GM18951 (cell line): ENCODE data around the gene AIG1.
"Not testable (repeated sequence)": the region's sequence is repeated elsewhere in the genome, so short reads cannot be mapped to it uniquely, and the experiment has no call there.

Experiments
- POLR2A ChIP-seq: IDR thresholded peaks from 4 replicates; pipeline ENCODE4 v1.6.1; 2011; ENCODE audit warnings: mild to moderate bottlenecking; ENCODE audit not compliant: insufficient read length, insufficient read depth; ENCODE audit errors: extremely low read depth
- in situ Hi-C: fragments of 300-500 bp; cut with MboI; formaldehyde crosslinking; loops from one replicate; pipeline ENCODE4 v1.12.0; 2022; ENCODE audit warnings: low sequenced_read_pairs, mixed read lengths, inconsistent platforms; ENCODE audit not compliant: unreplicated experiment

AIG1 gene

GRCh38 chr6:143337201-143337949 is 276.7 kb downstream of the AIG1 start:
- in situ Hi-C loops = no loop called here
- TF ChIP-seq POLR2A = no peak

GRCh38 chr6:143339223-143339622 is 278.5 kb downstream of the AIG1 start:
- TF ChIP-seq POLR2A = no peak
- in situ Hi-C loops = no loop called here

GRCh38 chr6:143345477-143345876 is 284.8 kb downstream of the AIG1 start:
- in situ Hi-C loops = not testable (repeated sequence)

GRCh38 chr6:143346004-143346403 is 285.3 kb downstream of the AIG1 start:
- in situ Hi-C loops = no loop called here
- TF ChIP-seq POLR2A = no peak

- no peak for TF ChIP-seq POLR2A
- in situ Hi-C loops = no loop called here
Measured at GRCh38 chr6:143348531-143348930, 287.8 kb downstream of the AIG1 start.

- in situ Hi-C loops = no loop called here
- TF ChIP-seq POLR2A = no peak
Measured at GRCh38 chr6:143349530-143349929, 288.8 kb downstream of the AIG1 start.

- in situ Hi-C loops = no loop called here
- no peak for TF ChIP-seq POLR2A
Measured at GRCh38 chr6:143356101-143356880, 295.6 kb downstream of the AIG1 start.

GRCh38 chr6:143357152-143357551 is 296.5 kb downstream of the AIG1 start:
- no peak for TF ChIP-seq POLR2A
- in situ Hi-C loops = no loop called here

GRCh38 chr6:143357561-143358255 is 297.0 kb downstream of the AIG1 start:
- in situ Hi-C loops = no loop called here
- no peak for TF ChIP-seq POLR2A

GRCh38 chr6:143361536-143362191 is 301.0 kb downstream of the AIG1 start:
- no peak for TF ChIP-seq POLR2A
- in situ Hi-C loops = no loop called here

GRCh38 chr6:143362192-143362558 is 301.5 kb downstream of the AIG1 start:
- in situ Hi-C loops = no loop called here

GRCh38 chr6:143363299-143363698 is 302.6 kb downstream of the AIG1 start:
- no peak for TF ChIP-seq POLR2A
- in situ Hi-C loops = no loop called here

More at GRCh38 chr6:143362192-143362558, 301.5 kb downstream of the AIG1 start:
- no peak for TF ChIP-seq POLR2A

GRCh38 chr6:143368426-143368825 is 307.7 kb downstream of the AIG1 start:
- no peak for TF ChIP-seq POLR2A
- in situ Hi-C loops = no loop called here

GRCh38 chr6:143369971-143370370 is 309.3 kb downstream of the AIG1 start:
- no peak for TF ChIP-seq POLR2A
- in situ Hi-C loops = no loop called here
